ENCODE data around the gene POLR2L.
A peak's percentile ranks its signal among the peaks of the same experiment; 100 is the strongest.

POLR2L gene

DNA sequence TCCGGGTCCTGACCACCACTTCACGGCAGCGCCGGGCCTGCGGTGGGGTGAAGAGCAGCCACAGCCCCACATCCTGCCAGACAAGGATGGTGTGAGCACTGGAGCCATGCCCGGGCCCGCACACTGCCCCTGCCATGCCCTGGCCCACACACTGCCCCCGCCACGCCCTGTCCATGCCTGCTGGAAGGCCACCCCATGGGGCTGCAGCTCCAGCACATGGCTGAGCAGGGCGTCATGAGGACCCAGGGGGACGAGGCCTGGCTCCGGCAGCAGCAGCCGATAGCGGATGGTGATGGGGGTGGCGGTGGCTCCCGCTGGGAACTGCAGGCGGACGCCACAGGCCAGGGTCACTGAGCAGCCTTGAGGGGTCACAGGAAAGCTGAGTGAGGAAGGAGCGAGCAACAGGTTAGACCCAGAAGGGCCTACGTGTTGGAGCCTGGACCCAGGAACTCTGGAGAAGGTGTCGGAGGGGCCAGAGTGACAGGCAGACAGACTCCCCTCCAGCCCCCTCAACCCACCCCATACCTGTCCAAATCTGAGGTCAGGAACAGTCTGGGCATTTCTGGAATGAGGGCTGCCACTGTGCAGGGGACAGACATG, 40.2 kb downstream of the POLR2L start:
- TF ChIP-seq JUND (IDR thresholded peaks at IDR 0.05; ENCODE audit: low read depth), result no peak
- in situ Hi-C loops (cut with HindIII; ENCODE audit: low pct_unique_long_range_greater_than_20kb, low sequenced_read_pairs), result no loop called here
- DNase-seq (ENCODE audit: low read depth in 1 of 2, low spot score in 1 of 2), result no peak

DNA sequence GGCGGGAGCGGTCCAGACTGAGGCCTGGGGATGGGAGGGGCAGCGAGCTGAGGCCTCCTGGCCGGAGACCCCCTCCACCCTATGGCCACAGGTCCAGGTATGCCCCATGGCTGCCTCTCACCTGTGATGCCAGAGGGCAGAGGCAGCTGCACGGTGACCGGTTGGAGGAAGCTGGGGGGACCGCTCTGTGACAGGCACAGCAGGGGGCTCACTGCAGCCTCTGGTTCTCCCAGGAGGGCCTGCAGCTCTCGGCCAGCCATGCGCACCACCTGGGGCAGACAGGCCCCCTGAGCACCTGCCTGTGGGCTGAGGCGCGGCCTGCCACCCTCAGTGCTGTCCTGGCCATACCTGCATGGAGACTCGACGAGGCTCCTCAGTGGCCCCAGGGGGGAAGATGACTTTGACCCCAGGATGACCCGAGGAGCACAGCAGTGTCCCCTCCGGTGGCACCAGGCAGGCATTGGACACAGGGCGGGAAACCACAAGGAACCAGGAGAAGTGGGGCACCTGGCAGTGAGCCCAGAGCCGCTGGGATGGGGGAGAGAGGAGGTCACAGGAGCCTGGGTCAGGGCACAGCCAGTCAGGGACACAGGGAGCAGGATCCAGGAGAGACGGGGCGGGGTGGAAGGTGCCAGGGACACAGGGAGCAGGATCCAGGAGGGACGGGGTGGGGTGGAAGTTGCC, 41.1 kb downstream of the POLR2L start:
- no peak for DNase-seq (ENCODE audit: low read depth in 1 of 2, low spot score in 1 of 2)
- no peak for TF ChIP-seq JUND (IDR thresholded peaks at IDR 0.05; ENCODE audit: low read depth)
- in situ Hi-C loops (cut with HindIII; ENCODE audit: low pct_unique_long_range_greater_than_20kb, low sequenced_read_pairs), result no loop called here

DNA sequence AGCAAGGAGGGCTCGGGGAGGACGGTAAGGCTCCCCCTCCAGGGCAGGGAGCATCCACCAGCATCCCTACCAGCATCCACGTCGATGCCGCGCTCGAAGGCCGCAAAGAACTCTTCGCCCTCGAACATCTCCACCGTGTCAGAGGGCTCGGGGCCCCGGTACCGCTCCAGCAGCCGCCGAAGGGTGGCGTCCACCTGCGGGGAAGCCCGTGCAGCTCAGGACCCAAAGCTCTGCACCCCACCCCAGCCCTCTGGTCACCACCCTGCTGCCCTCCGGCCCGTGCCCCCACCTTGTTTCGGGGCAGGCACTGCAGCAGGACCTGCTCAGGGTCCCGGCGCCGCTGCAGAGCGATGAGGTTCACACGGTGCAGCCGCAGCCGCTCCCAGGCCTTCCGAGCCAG, 41.9 kb downstream of the POLR2L start:
- in situ Hi-C loops (cut with HindIII; ENCODE audit: low pct_unique_long_range_greater_than_20kb, low sequenced_read_pairs), result no loop called here
- no peak for DNase-seq (ENCODE audit: low read depth in 1 of 2, low spot score in 1 of 2)
- TF ChIP-seq JUND (IDR thresholded peaks at IDR 0.05; ENCODE audit: low read depth), result no peak

DNA sequence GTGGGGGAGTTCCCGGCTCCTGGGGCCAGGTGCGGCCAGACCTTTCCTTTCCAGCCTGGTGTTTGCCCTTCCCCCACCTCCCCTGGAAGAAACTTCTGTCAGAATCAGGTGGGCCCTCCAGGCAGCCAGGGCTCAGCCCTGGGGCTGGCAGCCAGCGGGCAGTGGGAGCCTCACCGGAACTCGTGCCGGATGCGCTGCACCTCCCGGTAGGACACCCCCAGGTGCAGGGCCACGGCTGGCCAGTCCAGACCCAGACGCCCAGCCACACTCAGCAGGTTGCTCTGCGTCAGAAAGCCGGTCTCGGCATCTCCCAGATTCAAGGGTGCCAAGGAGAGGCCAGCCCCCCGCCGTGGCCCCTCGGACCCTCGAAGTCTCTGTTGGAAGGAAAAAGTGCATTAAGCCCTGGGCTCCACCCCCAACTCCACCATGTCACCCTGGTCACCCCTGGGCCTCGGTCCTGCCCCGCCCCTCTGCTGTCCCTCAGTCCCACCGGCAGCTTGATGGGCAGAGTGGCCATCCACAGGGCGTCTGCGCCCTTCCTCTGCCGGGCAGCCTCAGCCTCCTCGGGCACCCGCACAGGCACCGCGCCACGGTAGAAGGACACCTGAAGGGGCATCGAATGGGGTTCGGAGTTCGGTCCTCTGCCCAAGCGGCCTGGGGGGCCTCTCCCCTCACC, 42.5 kb downstream of the POLR2L start:
- DNase-seq (ENCODE audit: low read depth in 1 of 2, low spot score in 1 of 2), result no peak
- no peak for TF ChIP-seq JUND (IDR thresholded peaks at IDR 0.05; ENCODE audit: low read depth)
- in situ Hi-C loops (cut with HindIII; ENCODE audit: low pct_unique_long_range_greater_than_20kb, low sequenced_read_pairs), result no loop called here

DNA sequence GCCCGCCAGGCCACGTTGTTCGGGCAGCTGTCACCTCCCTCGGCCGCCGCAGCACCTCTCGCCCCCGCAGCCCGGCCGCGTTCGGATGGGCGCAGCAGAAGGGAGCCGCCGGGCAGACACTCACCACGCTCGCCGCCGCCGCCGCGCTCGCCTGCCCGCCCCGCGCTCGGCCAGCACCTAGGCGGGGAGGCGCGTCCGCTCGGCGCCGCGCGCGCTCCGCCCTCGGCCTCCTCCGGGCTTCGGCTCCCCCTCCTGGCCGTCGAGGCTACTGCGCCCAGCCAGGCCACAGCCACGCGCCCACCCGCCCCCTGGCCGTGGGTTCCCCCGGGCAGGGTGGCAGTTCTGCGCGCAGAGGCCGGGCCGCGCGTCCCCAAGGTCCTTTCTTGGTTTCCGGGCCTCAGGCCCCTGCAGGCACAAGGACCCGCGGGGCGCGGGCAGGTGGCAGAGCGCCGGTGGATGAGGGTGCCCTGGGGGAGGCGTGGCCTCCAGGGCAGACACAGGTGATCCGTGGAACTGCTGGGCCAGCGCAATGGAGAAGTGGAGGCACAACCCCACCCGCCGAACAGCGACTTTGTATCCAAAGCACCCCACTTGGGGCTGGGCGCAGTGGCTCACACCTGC, 44.1 kb downstream of the POLR2L start, which contains the start of gene SLC25A22:
TSS of gene SLC25A22 (minus strand) at position 189 of the 621 bp plus-strand sequence. CDS start 3,275 bp downstream, outside the sequence.
- DNase-seq (ENCODE audit: low read depth in 1 of 2, low spot score in 1 of 2), result peak; percentile 77 to 81
- in situ Hi-C loops (cut with HindIII; ENCODE audit: low pct_unique_long_range_greater_than_20kb, low sequenced_read_pairs), result no loop called here
- no peak for TF ChIP-seq JUND (IDR thresholded peaks at IDR 0.05; ENCODE audit: low read depth)

DNA sequence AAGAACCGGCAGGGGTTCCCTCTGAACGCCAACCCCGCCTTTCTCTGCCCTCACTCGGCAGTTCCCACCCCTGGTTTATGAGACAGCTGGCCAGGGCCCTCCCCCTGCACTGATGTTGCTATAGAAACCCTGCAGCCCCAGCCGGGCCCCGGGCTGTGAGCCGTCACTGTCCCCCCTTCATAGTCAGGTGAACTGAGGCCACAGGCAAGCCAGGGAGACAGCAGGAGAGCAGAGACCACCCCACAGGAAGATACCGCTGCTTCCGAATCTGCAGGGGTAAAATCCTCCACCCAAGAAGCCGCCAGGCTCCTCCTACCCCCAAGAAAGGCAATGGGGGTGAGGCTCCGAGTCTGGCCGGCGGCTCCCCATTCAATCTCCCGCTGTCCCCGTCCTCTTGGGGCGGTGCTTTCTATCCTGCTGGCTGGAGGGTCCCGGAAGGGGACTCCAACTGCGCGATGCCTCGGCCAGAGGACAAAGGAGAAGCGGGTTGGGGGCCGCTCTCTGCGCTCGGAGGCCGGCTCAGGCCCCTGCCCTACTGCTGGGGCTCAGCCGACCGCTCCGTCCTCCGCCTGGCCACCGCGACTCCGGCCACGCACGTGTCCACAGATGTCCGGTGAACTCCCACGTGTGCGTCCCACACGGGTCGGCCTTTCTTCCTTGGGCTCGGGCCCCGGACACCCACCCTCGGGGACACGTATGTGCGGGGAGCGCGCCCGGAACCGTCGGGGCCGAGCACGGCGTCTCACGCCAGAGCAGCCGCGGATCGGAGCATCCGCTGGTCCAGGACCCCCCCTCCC, 44.8 kb downstream of the POLR2L start:
- peak; percentile 65 to 71 for DNase-seq (ENCODE audit: low read depth in 1 of 2, low spot score in 1 of 2)
- no peak for TF ChIP-seq JUND (IDR thresholded peaks at IDR 0.05; ENCODE audit: low read depth)
- in situ Hi-C loops (cut with HindIII; ENCODE audit: low pct_unique_long_range_greater_than_20kb, low sequenced_read_pairs), result no loop called here

DNA sequence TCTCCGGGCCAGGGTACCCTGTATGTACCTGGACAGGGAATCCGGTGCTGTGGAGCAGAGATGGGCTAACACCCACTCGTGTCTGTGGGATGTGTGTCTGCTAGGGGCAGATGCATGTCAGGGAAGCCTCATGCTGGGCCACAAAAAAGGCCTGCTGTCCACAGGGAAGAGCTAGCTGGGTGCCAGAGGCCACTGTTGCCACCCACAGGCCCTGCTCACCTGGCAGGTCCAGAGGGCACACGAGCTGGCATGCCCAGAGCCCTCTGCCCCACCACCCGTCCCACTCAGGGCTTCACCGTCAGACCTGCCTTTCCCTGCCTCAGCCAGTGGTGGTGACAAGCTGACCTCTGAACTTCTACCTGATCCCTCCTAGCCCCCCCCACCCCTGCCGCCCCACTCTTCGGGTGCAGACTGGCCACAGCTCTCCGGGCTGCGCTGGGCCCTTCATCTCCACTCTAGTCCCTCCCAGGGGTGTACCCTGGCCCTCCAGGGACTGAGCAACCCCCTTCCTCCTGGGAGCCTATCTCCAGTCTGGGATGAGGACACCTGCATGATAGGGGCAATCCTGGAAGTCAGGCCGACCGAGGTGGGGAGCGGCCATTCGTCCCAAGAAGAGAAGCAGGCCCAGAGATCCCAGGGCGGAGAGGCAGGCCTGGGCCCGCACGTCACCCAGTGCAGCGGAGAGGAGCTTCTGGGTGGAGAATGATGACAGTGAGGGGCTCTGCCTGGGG, 45.6 kb downstream of the POLR2L start:
- in situ Hi-C loops (cut with HindIII; ENCODE audit: low pct_unique_long_range_greater_than_20kb, low sequenced_read_pairs), result no loop called here
- TF ChIP-seq JUND (IDR thresholded peaks at IDR 0.05; ENCODE audit: low read depth), result no peak
- DNase-seq (ENCODE audit: low read depth in 1 of 2, low spot score in 1 of 2), result no peak

DNA sequence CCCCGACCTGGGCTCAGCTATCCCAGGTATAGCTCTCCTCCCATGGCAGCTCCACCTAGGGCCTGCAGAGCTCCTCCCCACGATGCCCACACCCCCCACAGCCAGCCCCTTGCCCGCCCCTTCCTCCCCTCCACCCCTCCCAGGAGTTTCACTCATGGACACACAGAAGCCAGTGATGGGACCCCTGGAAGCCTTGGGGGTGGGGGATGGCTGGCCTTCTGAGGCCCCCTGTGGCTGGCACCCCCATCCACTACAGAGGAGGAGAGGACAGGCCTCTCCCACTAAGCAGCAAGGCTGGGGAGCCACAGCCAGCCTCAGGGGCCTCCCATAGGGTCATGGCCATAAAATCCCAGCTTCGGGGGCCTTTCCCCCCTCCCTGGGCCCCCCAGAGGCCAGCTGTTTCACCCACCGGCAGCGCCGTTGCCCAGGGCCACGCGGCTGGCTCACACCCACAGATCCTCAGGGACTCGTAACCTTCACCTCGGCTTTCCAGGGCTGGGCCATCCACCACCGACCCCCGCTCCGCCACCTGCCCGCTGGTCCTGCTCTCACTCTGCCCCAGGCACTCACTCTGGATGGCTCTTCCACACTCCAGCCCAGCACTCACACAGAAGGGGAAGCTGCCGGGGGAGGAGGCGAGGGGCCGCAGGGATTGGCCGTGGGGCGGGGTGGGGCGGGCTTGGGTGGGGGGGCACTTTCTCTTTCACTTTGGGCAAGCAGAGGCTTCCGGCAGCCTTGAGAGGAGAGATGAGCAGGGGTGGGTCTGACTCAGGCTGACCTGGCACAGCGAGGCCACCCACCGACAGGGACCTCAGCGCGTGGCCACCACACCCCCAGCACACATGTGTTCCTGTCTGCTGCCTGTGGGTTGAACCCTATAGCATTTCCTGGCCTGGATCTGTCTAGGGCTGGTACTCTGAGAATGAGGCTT, 46.4 kb downstream of the POLR2L start:
- no peak for TF ChIP-seq JUND (IDR thresholded peaks at IDR 0.05; ENCODE audit: low read depth)
- in situ Hi-C loops (cut with HindIII; ENCODE audit: low pct_unique_long_range_greater_than_20kb, low sequenced_read_pairs), result no loop called here
- DNase-seq (ENCODE audit: low read depth in 1 of 2, low spot score in 1 of 2), result no peak

DNA sequence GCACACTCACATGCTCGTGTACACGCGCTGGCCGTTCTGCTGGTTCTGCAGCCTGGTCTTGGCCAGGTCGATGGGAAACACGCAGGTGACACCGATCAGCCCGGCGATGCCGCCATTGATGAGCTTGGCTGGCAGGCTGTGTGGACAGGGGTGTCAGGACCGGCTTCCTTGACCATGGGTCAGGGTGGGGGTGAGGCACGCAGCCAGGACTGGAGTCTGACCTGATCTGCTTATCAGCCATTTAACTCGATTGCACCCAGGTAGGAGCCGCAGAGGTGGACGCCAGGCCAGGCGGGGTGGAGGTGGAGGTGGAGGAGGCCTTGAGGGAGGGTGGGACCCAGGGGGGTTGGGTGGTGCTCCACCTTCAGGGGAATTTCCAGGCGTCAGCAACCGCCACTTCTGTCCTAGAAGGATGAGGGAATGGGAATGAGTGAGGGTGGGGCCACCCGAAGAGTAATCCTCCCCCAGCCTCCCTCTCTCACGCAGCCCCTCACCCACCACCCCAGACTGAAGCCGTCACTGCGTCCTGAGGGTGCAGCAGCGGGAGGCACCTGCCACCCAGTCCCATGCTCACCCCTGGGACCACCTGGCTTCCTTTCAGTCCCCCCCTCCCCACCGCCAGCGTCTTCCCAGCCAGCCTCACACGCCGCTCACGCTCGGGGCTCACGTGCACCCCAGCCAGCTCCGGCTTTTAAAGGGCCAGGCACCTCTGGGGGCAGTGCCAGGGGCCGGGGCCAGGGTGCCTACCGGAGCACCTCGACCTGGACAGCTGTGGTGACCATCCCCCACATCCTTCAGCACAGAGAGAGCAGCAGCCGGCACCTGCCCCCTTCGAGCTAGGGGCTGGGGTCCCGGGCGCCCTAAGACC, 47.3 kb downstream of the POLR2L start:
- in situ Hi-C loops (cut with HindIII; ENCODE audit: low pct_unique_long_range_greater_than_20kb, low sequenced_read_pairs), result no loop called here
- no peak for TF ChIP-seq JUND (IDR thresholded peaks at IDR 0.05; ENCODE audit: low read depth)
- DNase-seq (ENCODE audit: low read depth in 1 of 2, low spot score in 1 of 2), result no peak

Data from T47D (cell line).